Measurements from ENCODE around the gene HOOK2. TPM values are rescaled to one million over a fixed set of nuclear protein-coding genes. Genes with fewer than 3 reads are reported as not detected.

Gene HOOK2
- total and polyA plus RNA-seq, 2 of the 13 experiments (the other 11 are each of a cell fraction or from before 2014, with no cell fraction given) = 9.2 to 12.9 TPM

- TF ChIP-seq NR0B2 (CRISPR knock-in tag; IDR thresholded peaks at IDR 0.05) (no peak), MED8 (CRISPR knock-in tag; IDR thresholded peaks at IDR 0.05; ENCODE audit: insufficient replicate concordance) (no peak), RBFOX2 (IDR thresholded peaks at IDR 0.05; ENCODE audit: low read depth, low read length) (no peak), ZNF430 (CRISPR knock-in tag; IDR thresholded peaks at IDR 0.05) (0 out of 2 replicates have a peak, but pooled peaks have one; percentile 8), SAFB2 (CRISPR knock-in tag; IDR thresholded peaks at IDR 0.05; ENCODE audit: borderline replicate concordance, low read depth) (no peak), ZNF274 (CRISPR knock-in tag; IDR thresholded peaks at IDR 0.05) (no peak), TOPORS (CRISPR knock-in tag; IDR thresholded peaks at IDR 0.05) (peak; percentile 73; the same call in 1 of the 2 replicates), CBX1 (IDR thresholded peaks at IDR 0.05; ENCODE audit: low read depth) (no peak), FOXK2 (IDR thresholded peaks at IDR 0.05) (peak; percentile 93), GLI4 (CRISPR knock-in tag; IDR thresholded peaks at IDR 0.05; ENCODE audit: borderline replicate concordance) (0 out of 2 replicates have a peak, but pooled peaks have one; percentile 5), LCORL (IDR thresholded peaks at IDR 0.05) (no peak), LCORL (CRISPR knock-in tag; IDR thresholded peaks at IDR 0.05) (no peak), ZNF24 (IDR thresholded peaks at IDR 0.05) (no peak), PREB (CRISPR knock-in tag; IDR thresholded peaks at IDR 0.05) (no peak), STAG1 (CRISPR knock-in tag; IDR thresholded peaks at IDR 0.05) (no peak), FOSL2 (CRISPR knock-in tag; IDR thresholded peaks at IDR 0.05) (no peak), ZNF614 (CRISPR knock-in tag; IDR thresholded peaks at IDR 0.05; ENCODE audit: borderline replicate concordance) (no peak), CHCHD3 (CRISPR knock-in tag; IDR thresholded peaks at IDR 0.05) (no peak), REXO4 (CRISPR knock-in tag; IDR thresholded peaks at IDR 0.05; ENCODE audit: borderline replicate concordance) (no peak), ZNF816 (CRISPR knock-in tag; IDR thresholded peaks at IDR 0.05; ENCODE audit: borderline replicate concordance) (peak; percentile 58; the same call in 1 of the 2 replicates), DPF2 (CRISPR knock-in tag; IDR thresholded peaks at IDR 0.05; ENCODE audit: borderline replicate concordance, low read depth) (no peak), ZBTB3 (CRISPR knock-in tag; IDR thresholded peaks at IDR 0.05; ENCODE audit: borderline replicate concordance, low read depth) (no peak)
- TF ChIP-seq, protein P1, sequence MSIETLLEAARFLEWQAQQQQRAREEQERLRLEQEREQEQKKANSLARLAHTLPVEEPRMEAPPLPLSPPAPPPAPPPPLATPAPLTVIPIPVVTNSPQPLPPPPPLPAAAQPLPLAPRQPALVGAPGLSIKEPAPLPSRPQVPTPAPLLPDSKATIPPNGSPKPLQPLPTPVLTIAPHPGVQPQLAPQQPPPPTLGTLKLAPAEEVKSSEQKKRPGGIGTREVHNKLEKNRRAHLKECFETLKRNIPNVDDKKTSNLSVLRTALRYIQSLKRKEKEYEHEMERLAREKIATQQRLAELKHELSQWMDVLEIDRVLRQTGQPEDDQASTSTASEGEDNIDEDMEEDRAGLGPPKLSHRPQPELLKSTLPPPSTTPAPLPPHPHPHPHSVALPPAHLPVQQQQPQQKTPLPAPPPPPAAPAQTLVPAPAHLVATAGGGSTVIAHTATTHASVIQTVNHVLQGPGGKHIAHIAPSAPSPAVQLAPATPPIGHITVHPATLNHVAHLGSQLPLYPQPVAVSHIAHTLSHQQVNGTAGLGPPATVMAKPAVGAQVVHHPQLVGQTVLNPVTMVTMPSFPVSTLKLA (IDR thresholded peaks at IDR 0.05) = 0 out of 2 replicates have a peak, but pooled peaks have one; percentile 96
- TF ChIP-seq, protein P2, sequence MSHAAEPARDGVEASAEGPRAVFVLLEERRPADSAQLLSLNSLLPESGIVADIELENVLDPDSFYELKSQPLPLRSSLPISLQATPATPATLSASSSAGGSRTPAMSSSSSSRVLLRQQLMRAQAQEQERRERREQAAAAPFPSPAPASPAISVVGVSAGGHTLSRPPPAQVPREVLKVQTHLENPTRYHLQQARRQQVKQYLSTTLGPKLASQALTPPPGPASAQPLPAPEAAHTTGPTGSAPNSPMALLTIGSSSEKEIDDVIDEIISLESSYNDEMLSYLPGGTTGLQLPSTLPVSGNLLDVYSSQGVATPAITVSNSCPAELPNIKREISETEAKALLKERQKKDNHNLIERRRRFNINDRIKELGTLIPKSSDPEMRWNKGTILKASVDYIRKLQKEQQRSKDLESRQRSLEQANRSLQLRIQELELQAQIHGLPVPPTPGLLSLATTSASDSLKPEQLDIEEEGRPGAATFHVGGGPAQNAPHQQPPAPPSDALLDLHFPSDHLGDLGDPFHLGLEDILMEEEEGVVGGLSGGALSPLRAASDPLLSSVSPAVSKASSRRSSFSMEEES (CRISPR knock-in tag; IDR thresholded peaks at IDR 0.05) = no peak
These were observed 15.4 kb upstream of the HOOK2 start (continued) for GRCh38 chr19:12790628-12791344.

Measured in HepG2 (cell line).